ENCODE results near the gene CSRP3.
"Not testable (repeated sequence)": the region's sequence is repeated elsewhere in the genome, so short reads cannot be mapped to it uniquely, and the experiment has no call there.

CSRP3 gene

GRCh38 chr11:19136884-19137283 is 64.9 kb downstream of the CSRP3 start:
- not testable (repeated sequence) for H3K4me3 ChIP-seq (ENCODE audit: low read length in 2 of 2)

GRCh38 chr11:19134004-19134403 is 67.8 kb downstream of the CSRP3 start:
- no peak overlapping the region for H2AFZ ChIP-seq (ENCODE audit: low read length)
- H3K18ac ChIP-seq (ENCODE audit: low read length) = no peak overlapping the region
- no peak overlapping the region for H2BK5ac ChIP-seq (ENCODE audit: low read length)
- H3K4me3 ChIP-seq (ENCODE audit: low read length in 2 of 2) = no peak overlapping the region
- no peak for DNase-seq (ENCODE audit: low spot score)
- H3K9ac ChIP-seq (ENCODE audit: low read depth, low read length, poor library complexity) = no peak overlapping the region
- no peak overlapping the region for H2BK12ac ChIP-seq (ENCODE audit: low read length)
- no peak overlapping the region for H2BK15ac ChIP-seq (ENCODE audit: low read length)
- H4K91ac ChIP-seq (ENCODE audit: low read depth, low read length, poor library complexity) = no peak overlapping the region
- H2AK5ac ChIP-seq (ENCODE audit: low read depth, low read length) = no peak overlapping the region
- H3K14ac ChIP-seq (ENCODE audit: low read length) = no peak overlapping the region
- H3K36me3 ChIP-seq (replicated peaks in 1 of 2; ENCODE audit: control insufficient read depth in 2 of 2, insufficient read depth in 2 of 2, low read length in 2 of 2) = peaks cover 0 to 2% of the 10 kb centered on the region in 2 donors
- no peak overlapping the region for H3K23ac ChIP-seq (ENCODE audit: low read depth, low read length, poor library complexity)
- no peak overlapping the region for H4K8ac ChIP-seq (ENCODE audit: low read depth, low read length)
- H3K79me1 ChIP-seq (ENCODE audit: low read depth, low read length) = no peaks in the 10 kb centered on the region
- no peaks in the 10 kb centered on the region for H3K27me3 ChIP-seq (ENCODE audit: control insufficient read depth in 3 of 3, insufficient read depth in 3 of 3, low read depth in 1 of 3, low read length in 3 of 3)
- H3K4ac ChIP-seq (ENCODE audit: low read length) = no peak overlapping the region
- H3K27ac ChIP-seq (replicated peaks; ENCODE audit: low read length) = no peak overlapping the region
- H2BK120ac ChIP-seq (ENCODE audit: low read depth, low read length) = no peak overlapping the region
- H3K9me3 ChIP-seq (replicated peaks in 1 of 2; ENCODE audit: control insufficient read depth in 2 of 2, insufficient read depth in 1 of 2, low read depth in 1 of 2, low read length in 2 of 2) = peaks cover 0 to 9% of the 10 kb centered on the region in 2 donors
- H3K4me2 ChIP-seq (ENCODE audit: insufficient read depth, low read length, poor library complexity, severe bottlenecking) = no peak overlapping the region
- no peaks in the 10 kb centered on the region for H3K4me1 ChIP-seq (ENCODE audit: control insufficient read depth in 2 of 2, insufficient read depth in 1 of 2, low read depth in 1 of 2, low read length in 2 of 2)
- WGBS, 2 donors (ENCODE audit: extremely low coverage in 2 of 2, insufficient read length in 2 of 2, insufficient replicate concordance in 1 of 2) = no CpG with 5 or more reads among the region's 1 CpG

More at GRCh38 chr11:19136884-19137283, 64.9 kb downstream of the CSRP3 start:
- not testable (repeated sequence) for H2BK5ac ChIP-seq (ENCODE audit: low read length); H3K9me3 ChIP-seq (replicated peaks in 1 of 2; ENCODE audit: control insufficient read depth in 2 of 2, insufficient read depth in 1 of 2, low read depth in 1 of 2, low read length in 2 of 2); H3K9ac ChIP-seq (ENCODE audit: low read depth, low read length, poor library complexity); H2BK15ac ChIP-seq (ENCODE audit: low read length); H3K27me3 ChIP-seq (ENCODE audit: control insufficient read depth in 3 of 3, insufficient read depth in 3 of 3, low read depth in 1 of 3, low read length in 3 of 3); H2BK120ac ChIP-seq (ENCODE audit: low read depth, low read length); H3K79me1 ChIP-seq (ENCODE audit: low read depth, low read length); H4K91ac ChIP-seq (ENCODE audit: low read depth, low read length, poor library complexity); DNase-seq (ENCODE audit: low spot score); H3K4ac ChIP-seq (ENCODE audit: low read length); H3K18ac ChIP-seq (ENCODE audit: low read length); H3K4me2 ChIP-seq (ENCODE audit: insufficient read depth, low read length, poor library complexity, severe bottlenecking); H3K23ac ChIP-seq (ENCODE audit: low read depth, low read length, poor library complexity); H2BK12ac ChIP-seq (ENCODE audit: low read length); H2AFZ ChIP-seq (ENCODE audit: low read length); H3K14ac ChIP-seq (ENCODE audit: low read length); H2AK5ac ChIP-seq (ENCODE audit: low read depth, low read length); H3K4me1 ChIP-seq (ENCODE audit: control insufficient read depth in 2 of 2, insufficient read depth in 1 of 2, low read depth in 1 of 2, low read length in 2 of 2); H3K36me3 ChIP-seq (replicated peaks in 1 of 2; ENCODE audit: control insufficient read depth in 2 of 2, insufficient read depth in 2 of 2, low read length in 2 of 2); H3K27ac ChIP-seq (replicated peaks; ENCODE audit: low read length); H4K8ac ChIP-seq (ENCODE audit: low read depth, low read length)
- no CpG with 5 or more reads among the region's 4 CpGs for WGBS, 2 donors (ENCODE audit: extremely low coverage in 2 of 2, insufficient read length in 2 of 2, insufficient replicate concordance in 1 of 2)

Data from neuronal stem cell (in vitro differentiated cells).